Esophagus muscularis mucosa (tissue), 3 donors: ENCODE data around the gene CD2AP.

Source experiments
- CTCF ChIP-seq, 3 experiments: fragments of 200-600 bp in 2 of 3; fragments of 450-650 bp in 1 of 3; sonication (generic) in 2 of 3; IDR thresholded peaks; one replicate each; pipeline ENCODE4 v1.5.1; 2017 to 2019; ENCODE audit warnings: antibody characterized with exemption in 3 of 3, mild to moderate bottlenecking in 2 of 3, moderate library complexity in 1 of 3
- EP300 ChIP-seq: sonication (generic); formaldehyde crosslinking; IDR thresholded peaks from one replicate; pipeline ENCODE4 v1.6.1; 2017; ENCODE audit warnings: antibody characterized with exemption

- no peak for TF ChIP-seq CTCF (IDR thresholded peaks at IDR 0.05)
- no peak for TF ChIP-seq EP300
Observed at GRCh38 chr6:47434372-47435253, 43.0 kb upstream of the CD2AP start.
